Suprapubic skin (tissue), 4 donors: Measurements from ENCODE around the gene JAKMIP1. TPM values are rescaled to one million over a fixed set of nuclear protein-coding genes. Genes with fewer than 3 reads are reported as not detected.

Experiments
- DNase-seq, 2 donors: peaks; one replicate each; pipeline ENCODE4 v3.0.0-alpha.2; 2019; ENCODE audit warnings: low spot score in 2 of 2
- H3K27ac ChIP-seq: fragments of 200-600 bp; sonication (generic); one replicate; pipeline ENCODE4 v1.5.1; 2019
- H3K27me3 ChIP-seq: fragments of 200-600 bp; sonication (generic); one replicate; pipeline ENCODE4 v1.5.1; 2019
- H3K36me3 ChIP-seq: fragments of 200-600 bp; sonication (generic); one replicate; pipeline ENCODE4 v1.5.1; 2019
- H3K4me1 ChIP-seq: fragments of 200-600 bp; sonication (generic); one replicate; pipeline ENCODE4 v1.5.1; 2019
- H3K4me3 ChIP-seq: fragments of 200-600 bp; sonication (generic); one replicate; pipeline ENCODE4 v1.5.1; 2019; ENCODE audit warnings: mild to moderate bottlenecking
- H3K9me3 ChIP-seq: fragments of 200-600 bp; sonication (generic); one replicate; pipeline ENCODE4 v1.5.1; 2019
- CTCF ChIP-seq, 2 donors: fragments of 200-600 bp in 1 of 2; fragments of 450-650 bp in 1 of 2; sonication (generic) in 1 of 2; IDR thresholded peaks; one replicate each; pipeline ENCODE4 v1.5.1; 2016 to 2019; ENCODE audit warnings: antibody characterized with exemption in 2 of 2, mild to moderate bottlenecking in 1 of 2, moderate library complexity in 1 of 2
- EP300 ChIP-seq: sonication (generic); formaldehyde crosslinking; IDR thresholded peaks from one replicate; pipeline ENCODE4 v1.6.1; 2017; ENCODE audit warnings: antibody characterized with exemption
- POLR2A ChIP-seq, 2 donors: fragments of 450-650 bp; IDR thresholded peaks; one replicate each; pipeline ENCODE4 v1.6.1; 2017; ENCODE audit warnings: antibody characterized with exemption in 2 of 2, mild to moderate bottlenecking in 2 of 2, moderate library complexity in 2 of 2
- POLR2AphosphoS5 ChIP-seq, 3 donors: sonication (generic); formaldehyde crosslinking; IDR thresholded peaks; one replicate each; pipeline ENCODE4 v1.6.1; 2017; ENCODE audit warnings: antibody characterized with exemption in 3 of 3
- WGBS: methylation state at CpG from one replicate; pipeline ENCODE4 v1.1.5; 2018; 5-methylcytosine and 5-hydroxymethylcytosine counted together
- total RNA-seq, 4 donors: library from RNA; depleted of rRNA; stranded (reverse); fragments of >200 nt; gene quantifications; one replicate each; pipeline ENCODE4 v1.1.0, GENCODE V29; 2016

Gene JAKMIP1
- total RNA-seq, 4 donors from 2014 or later, result 0.24 TPM; not detected in 3

GRCh38 chr4:6079965-6080364, 120.4 kb downstream of the JAKMIP1 start:
- Histone ChIP-seq H3K4me1 (no peaks in the 10 kb centered on the region), H3K27me3 (peaks cover 3% of the 10 kb centered on the region), H3K9me3 (no peaks in the 10 kb centered on the region), H3K36me3 (no peaks in the 10 kb centered on the region), H3K4me3 (no peak overlapping the region), H3K27ac (no peak overlapping the region)
- WGBS, result 86% methylated on average over 11 of the region's 12 CpGs
- no peak for DNase-seq
- TF ChIP-seq POLR2A (IDR thresholded peaks at IDR 0.05) (no peak), CTCF (IDR thresholded peaks at IDR 0.05) (no peak), POLR2AphosphoS5 (IDR thresholded peaks at IDR 0.05) (no peak), EP300 (no peak)

- no peak for TF ChIP-seq POLR2A (IDR thresholded peaks at IDR 0.05)
- no peak for TF ChIP-seq CTCF (IDR thresholded peaks at IDR 0.05)
- no peak for TF ChIP-seq EP300
- no peak for TF ChIP-seq POLR2AphosphoS5 (IDR thresholded peaks at IDR 0.05)
- no peaks in the 10 kb centered on the region for H3K9me3 ChIP-seq
- no peaks in the 10 kb centered on the region for H3K36me3 ChIP-seq
- DNase-seq, result no peak
- no peak overlapping the region for H3K27ac ChIP-seq
- WGBS, result 64% methylated on average over 7 of the region's 7 CpGs
- H3K4me3 ChIP-seq, result no peak overlapping the region
- no peaks in the 10 kb centered on the region for H3K4me1 ChIP-seq
- H3K27me3 ChIP-seq, result peaks cover 3% of the 10 kb centered on the region
Measured at GRCh38 chr4:6078560-6078959, 121.8 kb downstream of the JAKMIP1 start.

GRCh38 chr4:6076391-6076790, 124.0 kb downstream of the JAKMIP1 start:
- Histone ChIP-seq H3K36me3 (no peaks in the 10 kb centered on the region), H3K9me3 (no peaks in the 10 kb centered on the region), H3K4me1 (no peaks in the 10 kb centered on the region), H3K27me3 (peaks cover 1% of the 10 kb centered on the region), H3K4me3 (no peak overlapping the region), H3K27ac (no peak overlapping the region)
- no peak for TF ChIP-seq POLR2AphosphoS5 (IDR thresholded peaks at IDR 0.05)
- no peak for TF ChIP-seq CTCF (IDR thresholded peaks at IDR 0.05)
- no peak for TF ChIP-seq POLR2A (IDR thresholded peaks at IDR 0.05)
- TF ChIP-seq EP300, result no peak
- no peak for DNase-seq
- 79% methylated on average over 1 of the region's 1 CpG for WGBS

GRCh38 chr4:6074758-6075157, 125.6 kb downstream of the JAKMIP1 start:
- no peak for TF ChIP-seq POLR2AphosphoS5 (IDR thresholded peaks at IDR 0.05)
- no peak for TF ChIP-seq CTCF (IDR thresholded peaks at IDR 0.05)
- TF ChIP-seq POLR2A (IDR thresholded peaks at IDR 0.05), result no peak
- TF ChIP-seq EP300, result no peak
- no peak for DNase-seq
- WGBS, result 90% methylated on average over 6 of the region's 6 CpGs

GRCh38 chr4:6071959-6072720, 128.2 kb downstream of the JAKMIP1 start:
- TF ChIP-seq POLR2A (IDR thresholded peaks at IDR 0.05) (no peak), CTCF (IDR thresholded peaks at IDR 0.05) (no peak), POLR2AphosphoS5 (IDR thresholded peaks at IDR 0.05) (no peak), EP300 (no peak)
- Histone ChIP-seq H3K36me3 (no peaks in the 10 kb centered on the region), H3K27ac (no peak overlapping the region), H3K4me3 (no peak overlapping the region), H3K27me3 (peaks cover 25% of the 10 kb centered on the region), H3K4me1 (no peaks in the 10 kb centered on the region), H3K9me3 (no peaks in the 10 kb centered on the region)
- 50% methylated on average over 8 of the region's 8 CpGs for WGBS
- no peak for DNase-seq

More at GRCh38 chr4:6074758-6075157, 125.6 kb downstream of the JAKMIP1 start:
- Histone ChIP-seq H3K4me3 (no peak overlapping the region), H3K27ac (no peak overlapping the region), H3K27me3 (peaks cover 15% of the 10 kb centered on the region), H3K4me1 (no peaks in the 10 kb centered on the region), H3K36me3 (no peaks in the 10 kb centered on the region), H3K9me3 (no peaks in the 10 kb centered on the region)
